K562 (cell line): ENCODE results near the gene FAM98C. TPM values are rescaled to one million over a fixed set of nuclear protein-coding genes. Genes with fewer than 3 reads are reported as not detected.
A peak's percentile ranks its signal among the peaks of the same experiment; 100 is the strongest.

Experiments
- ADNP ChIP-seq: fragments of 200-800 bp; sonication (Bioruptor generic); IDR thresholded peaks from 2 replicates; pipeline ENCODE4 v1.6.1; 2016; ENCODE audit warnings: missing genetic modification characterization, missing compliant biosample characterization
- AFF1 ChIP-seq, 2 experiments: fragments of 450-650 bp; IDR thresholded peaks; 2 replicates each; pipeline ENCODE4 v1.6.1; 2018; ENCODE audit warnings: mild to moderate bottlenecking in 2 of 2, low read depth in 1 of 2; ENCODE audit not compliant: partially characterized antibody in 2 of 2
- CBX3 ChIP-seq, 2 experiments: IDR thresholded peaks; 1 replicate in 1 of 2; 2 replicates in 1 of 2; pipeline ENCODE4 v1.6.1; 2012; ENCODE audit warnings: inconsistent platforms in 2 of 2, low read length in 2 of 2, borderline replicate concordance in 1 of 2, control low read depth in 1 of 2
- CHCHD3 ChIP-seq: fragments of 250-450 bp; sonication (Bioruptor Pico); IDR thresholded peaks from 2 replicates; pipeline ENCODE4 v2.1.2; 2022; ENCODE audit warnings: mild to moderate bottlenecking
- CREB3L1 ChIP-seq: fragments of 450-650 bp; IDR thresholded peaks from 2 replicates; pipeline ENCODE4 v1.6.1; 2014; ENCODE audit warnings: low read depth, mild to moderate bottlenecking, moderate library complexity, borderline replicate concordance
- ETV5 ChIP-seq: sonication (generic); formaldehyde crosslinking; IDR thresholded peaks from 2 replicates; pipeline ENCODE4 v1.4.0; 2020; ENCODE audit warnings: low read depth, mild to moderate bottlenecking, missing genetic modification reagents
- GABPB1 ChIP-seq: sonication (generic); formaldehyde crosslinking; IDR thresholded peaks from 2 replicates; pipeline ENCODE4 v1.8.0; 2022; ENCODE audit warnings: mild to moderate bottlenecking, missing genetic modification reagents
- ID3 ChIP-seq, 2 experiments: fragments of 250-450 bp in 1 of 2; fragments of 450-650 bp in 1 of 2; sonication (Bioruptor Pico) in 1 of 2; IDR thresholded peaks; 2 replicates each; pipeline versions ENCODE4 v1.6.1 to v1.8.0; 2016 to 2021; ENCODE audit warnings: mild to moderate bottlenecking in 2 of 2, moderate library complexity in 2 of 2, missing compliant biosample characterization in 1 of 2, missing genetic modification characterization in 1 of 2
- ILK ChIP-seq: fragments of 450-650 bp; IDR thresholded peaks from 2 replicates; pipeline ENCODE4 v1.6.1; 2016; ENCODE audit warnings: missing genetic modification characterization, low read depth, mild to moderate bottlenecking, missing compliant biosample characterization, moderate library complexity, borderline replicate concordance
- MAX ChIP-seq: sonication (generic); formaldehyde crosslinking; IDR thresholded peaks from 2 replicates; pipeline ENCODE4 v1.9.0; 2022; ENCODE audit warnings: mild to moderate bottlenecking, missing genetic modification reagents
- MECOM ChIP-seq: fragments of 250-450 bp; sonication (Bioruptor Pico); IDR thresholded peaks from 2 replicates; pipeline ENCODE4 v1.8.0; 2022; ENCODE audit warnings: inconsistent platforms
- NR1H2 ChIP-seq: sonication (generic); formaldehyde crosslinking; IDR thresholded peaks from 2 replicates; pipeline ENCODE4 v1.4.0; 2020; ENCODE audit warnings: mild to moderate bottlenecking, missing genetic modification reagents
- POLR2AphosphoS2 ChIP-seq: IDR thresholded peaks from 2 replicates; pipeline ENCODE4 v1.6.1; 2012; ENCODE audit warnings: low read length, improper control_type of control experiment
- STAT6 ChIP-seq: sonication (generic); formaldehyde crosslinking; IDR thresholded peaks from 2 replicates; pipeline ENCODE4 v1.8.1; 2023; ENCODE audit warnings: mild to moderate bottlenecking, missing genetic modification reagents
- TFAP4 ChIP-seq: sonication (generic); formaldehyde crosslinking; IDR thresholded peaks from 2 replicates; pipeline ENCODE4 v1.8.0; 2022; ENCODE audit warnings: missing genetic modification reagents, mild to moderate bottlenecking, moderate library complexity, borderline replicate concordance
- XRCC3 ChIP-seq: fragments of 450-650 bp; IDR thresholded peaks from 2 replicates; pipeline ENCODE4 v1.6.1; 2017; ENCODE audit warnings: mild to moderate bottlenecking, moderate library complexity
- ZNF586 ChIP-seq: fragments of 450-650 bp; formaldehyde crosslinking; conservative IDR thresholded peaks from 2 replicates; pipeline ENCODE4 v1.4.0; 2020; ENCODE audit warnings: mild to moderate bottlenecking, moderate library complexity
- ZNF766 ChIP-seq: fragments of 200-800 bp; sonication (Bioruptor generic); conservative IDR thresholded peaks from 2 replicates; pipeline ENCODE4 v1.6.1; 2016; ENCODE audit warnings: missing genetic modification characterization, missing compliant biosample characterization
- polyA plus RNA-seq, 8 experiments: library from polyadenylated mRNA; depleted of rRNA in 4 of 8; stranded (reverse) in 5 of 8; unstranded in 3 of 8; fragments of >200 nt; fragmentation: Nextera tagmentation in 2 of 8; fragmentation: Illumina TruSeq in 1 of 8; extraction: Ambion mirVana in 2 of 8; extraction: Trizol in 1 of 8; gene quantifications; 2 replicates each; pipeline versions ENCODE4 v1.2.1 to v1.2.3, GENCODE V29; 2011 to 2014; ENCODE audit warnings: inconsistent platforms in 1 of 8, missing spikeins in 1 of 8
- total RNA-seq, 7 experiments: library from RNA; depleted of rRNA in 6 of 7; stranded (reverse); fragments of >200 nt in 6 of 7; fragmentation: Illumina TruSeq in 2 of 7; extraction: Trizol in 2 of 7; gene quantifications; 2 replicates each; pipeline versions ENCODE4 v1.2.1 to v1.2.3, GENCODE V29; 2011 to 2021; ENCODE audit warnings: low replicate concordance in 1 of 7

The FAM98C gene
- total and polyA plus RNA-seq, 9 of the 15 experiments (the other 6 are each of a cell fraction or from before 2014, with no cell fraction given): 1.7 to 43.8 (median 13.7) TPM

- TF ChIP-seq ETV5 (CRISPR knock-in tag) (no peak), ADNP (tag) (peak; percentile 62), TFAP4 (CRISPR knock-in tag) (no peak), ILK (tag) (no peak), XRCC3 (no peak), MECOM (CRISPR knock-in tag) (no peak), ZNF766 (CRISPR knock-in tag) (no peak), CREB3L1 (no peak), ZNF586 (CRISPR knock-in tag) (no peak), AFF1 (IDR thresholded peaks at IDR 0.05; ENCODE audit: low read depth in 1 of 2, partially characterized antibody in 2 of 2) (no peak), STAT6 (no peak), MAX (CRISPR knock-in tag) (no peak), GABPB1 (CRISPR knock-in tag) (no peak), POLR2AphosphoS2 (no peak), NR1H2 (CRISPR knock-in tag) (no peak), CBX3 (IDR thresholded peaks at IDR 0.05; ENCODE audit: borderline replicate concordance in 1 of 2, low read length in 2 of 2) (no peak), CHCHD3 (CRISPR knock-in tag) (no peak), ID3 (CRISPR knock-in tag; IDR thresholded peaks at IDR 0.05) (no peak), ID3 (tag; IDR thresholded peaks at IDR 0.05) (no peak)
Measured at GRCh38 chr19:38437295-38437694, 34.4 kb downstream of the FAM98C start (continued).
